SK-N-SH treated with all-trans-retinoic acid at 6 μM for 48 hours (cell line): Measurements from ENCODE around the gene SAC3D1.

Source experiments
- ATAC-seq: fragments of 200-7000 bp; cut with Tn5 transposase; 3 replicates; pipeline ENCODE4 v1.9.1; 2020; ENCODE audit warnings: mild to moderate bottlenecking, moderate library complexity
- ARNTL ChIP-seq: fragments of 450-650 bp; formaldehyde crosslinking; IDR thresholded peaks from 2 replicates; pipeline ENCODE4 v1.5.0; 2020; ENCODE audit warnings: low read depth, mild to moderate bottlenecking, moderate library complexity, borderline replicate concordance
- BACH2 ChIP-seq: fragments of 250-450 bp; sonication (Bioruptor Pico); IDR thresholded peaks from 2 replicates; pipeline ENCODE4 v1.9.0; 2021; ENCODE audit warnings: mild to moderate bottlenecking, borderline replicate concordance
- CREB5 ChIP-seq: fragments of 250-450 bp; sonication (Bioruptor Pico); IDR thresholded peaks from 2 replicates; pipeline ENCODE4 v1.5.1; 2020; ENCODE audit warnings: low read depth, mild to moderate bottlenecking, moderate library complexity
- CSDC2 ChIP-seq: fragments of 250-450 bp; sonication (Bioruptor Pico); IDR thresholded peaks from 2 replicates; pipeline ENCODE4 v1.5.0; 2020; ENCODE audit warnings: mild to moderate bottlenecking, moderate library complexity
- CSRNP3 ChIP-seq: fragments of 250-450 bp; sonication (Bioruptor Pico); IDR thresholded peaks from 2 replicates; pipeline ENCODE4 v1.5.1; 2021; ENCODE audit warnings: mild to moderate bottlenecking, moderate library complexity
- ESRRG ChIP-seq: fragments of 250-450 bp; sonication (Bioruptor Pico); IDR thresholded peaks from 2 replicates; pipeline ENCODE4 v1.6.1; 2021; ENCODE audit warnings: mild to moderate bottlenecking
- GLIS3 ChIP-seq: fragments of 250-450 bp; sonication (Bioruptor Pico); IDR thresholded peaks from 2 replicates; pipeline ENCODE4 v1.5.0; 2020; ENCODE audit warnings: mild to moderate bottlenecking, moderate library complexity
- ISL1 ChIP-seq: fragments of 250-450 bp; sonication (Bioruptor Pico); IDR thresholded peaks from 2 replicates; pipeline ENCODE4 v2.1.2; 2022; ENCODE audit warnings: mild to moderate bottlenecking, moderate library complexity
- OSR1 ChIP-seq: fragments of 250-450 bp; sonication (Bioruptor Pico); IDR thresholded peaks from 2 replicates; pipeline ENCODE4 v1.8.0; 2022; ENCODE audit warnings: moderate library complexity, mild to moderate bottlenecking, inconsistent platforms
- PPARA ChIP-seq: fragments of 250-450 bp; sonication (Bioruptor Pico); IDR thresholded peaks from 2 replicates; pipeline ENCODE4 v1.5.0; 2020; ENCODE audit warnings: mild to moderate bottlenecking, borderline replicate concordance
- RARB ChIP-seq: fragments of 250-450 bp; sonication (Bioruptor Pico); IDR thresholded peaks from 2 replicates; pipeline ENCODE4 v1.8.0; 2021; ENCODE audit warnings: mild to moderate bottlenecking, moderate library complexity
- SNAI2 ChIP-seq: fragments of 250-450 bp; sonication (Bioruptor Pico); IDR thresholded peaks from 2 replicates; pipeline ENCODE4 v1.5.0; 2020; ENCODE audit warnings: mild to moderate bottlenecking, moderate library complexity
- TCF4 ChIP-seq: fragments of 250-450 bp; sonication (Bioruptor Pico); IDR thresholded peaks from 2 replicates; pipeline ENCODE4 v1.8.0; 2021; ENCODE audit warnings: mild to moderate bottlenecking, moderate library complexity, borderline replicate concordance
- TOX ChIP-seq: fragments of 250-450 bp; sonication (Bioruptor Pico); IDR thresholded peaks from 2 replicates; pipeline ENCODE4 v1.8.0; 2021; ENCODE audit warnings: mild to moderate bottlenecking, moderate library complexity, borderline replicate concordance
- ZC3H10 ChIP-seq: fragments of 250-450 bp; sonication (Bioruptor Pico); IDR thresholded peaks from 2 replicates; pipeline ENCODE4 v1.5.1; 2021; ENCODE audit warnings: mild to moderate bottlenecking, moderate library complexity
- ZFP3 ChIP-seq: fragments of 250-450 bp; sonication (Bioruptor Pico); IDR thresholded peaks from 2 replicates; pipeline ENCODE4 v1.5.0; 2020; ENCODE audit warnings: mild to moderate bottlenecking, moderate library complexity
- ZFP30 ChIP-seq: fragments of 450-650 bp; formaldehyde crosslinking; IDR thresholded peaks from 2 replicates; pipeline ENCODE4 v1.5.0; 2022; ENCODE audit warnings: mild to moderate bottlenecking, moderate library complexity
- ZNF565 ChIP-seq: fragments of 450-650 bp; formaldehyde crosslinking; conservative IDR thresholded peaks from 2 replicates; pipeline ENCODE4 v1.5.0; 2020; ENCODE audit warnings: low read depth, mild to moderate bottlenecking, moderate library complexity
- ZNF70 ChIP-seq: fragments of 450-650 bp; formaldehyde crosslinking; IDR thresholded peaks from 2 replicates; pipeline ENCODE4 v1.5.0; 2020; ENCODE audit warnings: mild to moderate bottlenecking, moderate library complexity
- ZNF8 ChIP-seq: fragments of 450-650 bp; formaldehyde crosslinking; IDR thresholded peaks from 2 replicates; pipeline ENCODE4 v1.5.0; 2020; ENCODE audit warnings: mild to moderate bottlenecking, moderate library complexity
- TF ChIP-seq, protein P1 (sequence below): fragments of 250-450 bp; sonication (Bioruptor Pico); IDR thresholded peaks from 2 replicates; pipeline ENCODE4 v1.8.0; 2021; ENCODE audit warnings: low read depth, mild to moderate bottlenecking, moderate library complexity, borderline replicate concordance
- TF ChIP-seq, protein P2 (sequence below): fragments of 250-450 bp; sonication (Bioruptor Pico); IDR thresholded peaks from 2 replicates; pipeline ENCODE4 v1.8.0; 2020; ENCODE audit warnings: mild to moderate bottlenecking, moderate library complexity, borderline replicate concordance

SAC3D1 gene

GRCh38 chr11:64996327-64996709 lies 44.7 kb upstream of the SAC3D1 start:
- TF ChIP-seq CREB5 (CRISPR knock-in tag) (no peak), TOX (CRISPR knock-in tag) (no peak), BACH2 (CRISPR knock-in tag) (no peak)
- TF ChIP-seq, protein P1, sequence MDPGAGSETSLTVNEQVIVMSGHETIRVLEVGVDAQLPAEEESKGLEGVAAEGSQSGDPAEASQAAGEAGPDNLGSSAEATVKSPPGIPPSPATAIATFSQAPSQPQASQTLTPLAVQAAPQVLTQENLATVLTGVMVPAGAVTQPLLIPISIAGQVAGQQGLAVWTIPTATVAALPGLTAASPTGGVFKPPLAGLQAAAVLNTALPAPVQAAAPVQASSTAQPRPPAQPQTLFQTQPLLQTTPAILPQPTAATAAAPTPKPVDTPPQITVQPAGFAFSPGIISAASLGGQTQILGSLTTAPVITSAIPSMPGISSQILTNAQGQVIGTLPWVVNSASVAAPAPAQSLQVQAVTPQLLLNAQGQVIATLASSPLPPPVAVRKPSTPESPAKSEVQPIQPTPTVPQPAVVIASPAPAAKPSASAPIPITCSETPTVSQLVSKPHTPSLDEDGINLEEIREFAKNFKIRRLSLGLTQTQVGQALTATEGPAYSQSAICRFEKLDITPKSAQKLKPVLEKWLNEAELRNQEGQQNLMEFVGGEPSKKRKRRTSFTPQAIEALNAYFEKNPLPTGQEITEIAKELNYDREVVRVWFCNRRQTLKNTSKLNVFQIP (CRISPR knock-in tag), result no peak
- ATAC-seq, result no peak; the same call in 2 of the 3 replicates

DNA sequence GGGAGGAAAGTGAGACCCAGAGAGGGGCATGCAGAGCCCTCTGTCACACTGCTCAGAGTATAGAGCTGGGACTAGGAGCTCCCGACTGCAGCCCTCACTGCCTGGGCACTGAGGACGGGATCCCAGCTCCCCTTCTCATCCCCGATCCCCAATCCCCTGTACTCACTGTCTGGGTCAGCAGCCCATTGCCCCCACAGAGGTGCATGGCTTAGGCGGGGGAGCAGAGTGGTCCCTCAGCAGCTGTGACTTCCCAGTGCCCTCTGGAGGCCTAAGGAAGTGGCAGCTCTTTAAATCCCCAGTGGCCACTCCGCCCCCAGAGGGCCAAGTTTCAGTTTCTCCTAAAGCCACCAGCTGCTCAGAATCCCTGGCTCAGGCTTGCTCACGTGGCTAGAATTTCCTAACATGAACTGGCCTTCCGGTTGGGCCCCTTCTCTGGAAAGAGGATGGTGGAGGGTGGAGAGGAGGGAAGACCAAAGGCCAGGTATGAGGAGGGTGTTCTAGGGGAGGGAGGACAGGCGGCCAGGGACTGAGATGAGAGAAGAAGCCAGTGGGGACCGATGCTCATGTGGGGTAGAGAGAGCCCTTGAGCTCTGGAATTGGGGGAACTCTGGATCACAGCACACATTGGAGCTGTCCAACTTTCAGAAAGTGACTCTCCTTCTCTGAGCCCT lies 44.2 kb upstream of the SAC3D1 start, which contains the start of gene BATF2:
TSS of gene BATF2 (minus strand) at position 262 of the 671 bp plus-strand sequence. CDS start at position 205, 57 bp downstream.
- TF ChIP-seq TCF4 (no peak), RARB (no peak), OSR1 (CRISPR knock-in tag) (no peak), ZNF70 (CRISPR knock-in tag) (peak; percentile 57; the same call in 1 of the 2 replicates), ARNTL (CRISPR knock-in tag) (no peak)
- ATAC-seq, result peak; percentile 94

DNA sequence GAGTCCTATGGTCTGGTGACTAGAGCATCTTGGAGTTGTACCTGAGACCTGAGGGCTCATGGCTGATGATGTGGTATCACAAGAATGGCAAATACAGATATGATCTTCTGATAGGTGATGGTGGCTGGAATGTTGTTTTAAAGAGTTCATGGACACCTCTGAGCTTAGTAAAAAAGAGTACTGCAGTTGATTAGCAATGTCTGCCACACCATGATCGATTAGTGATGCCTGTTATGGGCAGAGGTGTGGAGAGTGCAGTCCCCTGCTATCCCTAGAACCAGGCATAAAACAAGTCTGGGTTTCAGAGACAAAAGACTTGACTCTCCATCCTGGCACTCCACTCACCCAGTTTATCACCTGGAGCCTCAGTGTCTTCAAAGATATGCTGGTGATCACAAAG lies 42.9 kb upstream of the SAC3D1 start:
- no peak for ATAC-seq
- TF ChIP-seq GLIS3 (CRISPR knock-in tag) (no peak), CSRNP3 (CRISPR knock-in tag) (no peak), ISL1 (no peak), TCF4 (no peak), TOX (CRISPR knock-in tag) (no peak), ESRRG (CRISPR knock-in tag) (no peak), ZNF70 (CRISPR knock-in tag) (no peak), ZNF8 (CRISPR knock-in tag) (no peak), SNAI2 (CRISPR knock-in tag) (no peak), PPARA (no peak), ZC3H10 (CRISPR knock-in tag) (no peak), OSR1 (CRISPR knock-in tag) (no peak), ZNF565 (no peak), ZFP3 (CRISPR knock-in tag) (no peak), CREB5 (CRISPR knock-in tag) (no peak)
- TF ChIP-seq, protein P2, sequence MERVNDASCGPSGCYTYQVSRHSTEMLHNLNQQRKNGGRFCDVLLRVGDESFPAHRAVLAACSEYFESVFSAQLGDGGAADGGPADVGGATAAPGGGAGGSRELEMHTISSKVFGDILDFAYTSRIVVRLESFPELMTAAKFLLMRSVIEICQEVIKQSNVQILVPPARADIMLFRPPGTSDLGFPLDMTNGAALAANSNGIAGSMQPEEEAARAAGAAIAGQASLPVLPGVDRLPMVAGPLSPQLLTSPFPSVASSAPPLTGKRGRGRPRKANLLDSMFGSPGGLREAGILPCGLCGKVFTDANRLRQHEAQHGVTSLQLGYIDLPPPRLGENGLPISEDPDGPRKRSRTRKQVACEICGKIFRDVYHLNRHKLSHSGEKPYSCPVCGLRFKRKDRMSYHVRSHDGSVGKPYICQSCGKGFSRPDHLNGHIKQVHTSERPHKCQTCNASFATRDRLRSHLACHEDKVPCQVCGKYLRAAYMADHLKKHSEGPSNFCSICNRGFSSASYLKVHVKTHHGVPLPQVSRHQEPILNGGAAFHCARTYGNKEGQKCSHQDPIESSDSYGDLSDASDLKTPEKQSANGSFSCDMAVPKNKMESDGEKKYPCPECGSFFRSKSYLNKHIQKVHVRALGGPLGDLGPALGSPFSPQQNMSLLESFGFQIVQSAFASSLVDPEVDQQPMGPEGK (CRISPR knock-in tag), result no peak
- TF ChIP-seq, all 23 proteins: peak for 0

DNA sequence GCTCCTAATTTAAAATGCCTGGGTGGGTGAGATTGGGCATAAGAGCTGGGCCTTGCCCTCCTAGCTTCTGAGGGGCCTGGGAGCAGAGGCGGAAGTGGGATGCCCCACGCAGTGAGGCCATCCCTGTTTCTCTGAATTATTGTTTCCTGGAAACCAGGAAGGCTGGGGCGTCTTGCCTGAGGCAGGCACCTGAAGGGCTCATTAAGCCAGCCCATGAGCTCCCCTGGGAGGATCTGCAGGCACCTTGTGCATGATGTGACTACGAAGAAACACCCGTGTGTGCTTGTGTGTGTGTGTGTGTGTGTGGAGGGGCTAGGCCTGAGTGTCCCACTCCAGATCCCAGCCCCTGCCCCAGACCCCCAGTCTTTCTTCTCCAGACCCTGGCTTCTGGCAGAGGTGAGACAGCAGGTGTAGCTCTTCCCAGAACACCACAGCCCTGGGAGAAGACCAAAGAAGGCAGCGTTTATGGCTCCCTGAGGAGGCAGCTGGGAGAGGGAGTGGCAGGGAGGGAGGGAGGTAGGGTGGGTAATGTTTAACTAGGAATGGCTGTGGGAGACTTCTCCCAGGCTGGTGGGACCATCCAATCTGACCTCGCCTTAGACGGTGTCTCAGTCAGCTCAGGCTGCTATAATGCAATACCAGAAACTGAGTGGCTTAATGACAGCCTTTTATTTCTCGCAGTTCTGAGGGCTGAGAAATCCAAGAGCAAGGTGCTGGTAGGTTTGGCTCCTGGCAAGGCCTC lies 42.1 kb upstream of the SAC3D1 start:
- ATAC-seq, result no peak
- TF ChIP-seq ZNF8 (CRISPR knock-in tag) (no peak), OSR1 (CRISPR knock-in tag) (no peak), ZFP30 (CRISPR knock-in tag) (no peak), CSRNP3 (CRISPR knock-in tag) (no peak), RARB (no peak), ZNF565 (no peak), ARNTL (CRISPR knock-in tag) (no peak), CREB5 (CRISPR knock-in tag) (no peak), ISL1 (no peak), TCF4 (no peak), CSDC2 (CRISPR knock-in tag) (no peak)
